ENCODE data around the gene SLC2A3.
"Not testable (repeated sequence)": the region's sequence is repeated elsewhere in the genome, so short reads cannot be mapped to it uniquely, and the experiment has no call there.

SLC2A3 gene

DNA sequence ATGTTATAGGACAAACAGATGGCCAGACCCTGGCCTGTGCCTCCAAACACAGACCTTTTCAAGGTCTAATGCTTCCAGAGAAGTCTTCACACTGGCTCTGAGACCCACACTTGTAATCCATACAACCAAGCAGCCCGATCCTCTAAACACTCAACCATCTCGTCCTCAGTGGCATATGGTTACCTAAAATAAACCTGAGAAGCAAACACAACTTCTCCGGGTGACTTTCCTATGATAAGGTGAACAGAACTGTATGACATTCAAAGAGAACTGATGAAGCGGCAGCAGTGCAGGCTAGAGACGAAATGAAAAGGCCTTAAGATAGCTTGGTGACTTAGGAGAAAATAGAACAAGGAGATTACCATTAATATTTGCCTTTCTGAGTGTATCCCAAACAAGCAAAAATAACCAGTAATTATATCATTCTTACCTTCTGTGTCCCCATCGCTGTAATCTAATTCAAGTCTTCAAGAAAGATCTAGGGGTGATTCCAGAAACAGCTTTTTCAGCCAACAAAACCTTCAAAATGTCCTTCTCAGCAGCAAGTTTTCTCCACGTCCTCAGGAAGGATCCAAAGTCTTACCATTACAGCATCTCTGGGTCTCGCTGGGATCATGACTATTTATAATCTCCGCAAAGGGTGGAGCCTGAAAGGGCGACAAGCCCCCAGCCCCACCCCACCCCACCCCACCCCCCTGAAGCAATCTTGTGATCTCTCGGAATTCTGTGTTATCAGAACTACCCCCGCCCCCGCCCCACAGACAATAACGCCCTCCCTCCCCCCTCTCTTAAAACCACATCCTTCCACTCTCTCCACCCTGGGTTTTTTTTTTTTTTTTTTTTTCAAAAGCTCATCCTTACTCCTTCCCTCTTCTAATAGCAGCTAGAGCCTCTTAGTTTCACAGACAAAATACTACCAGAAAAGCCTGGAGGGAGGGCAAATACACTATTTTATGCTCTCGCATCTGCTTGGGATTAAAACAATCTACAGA is at the start of gene SLC2A3:
Gene SLC2A3 (minus strand): TSS at position 598 of the 992 bp plus-strand sequence. CDS start 153 bp downstream, at position 445.
- H3K27ac Mint-ChIP-seq: no peak within 1 kb of the TSS
- peak; percentile 72 for ATAC-seq
- H3K4me1 Mint-ChIP-seq: peaks cover 20% of the 10 kb centered on the region

DNA sequence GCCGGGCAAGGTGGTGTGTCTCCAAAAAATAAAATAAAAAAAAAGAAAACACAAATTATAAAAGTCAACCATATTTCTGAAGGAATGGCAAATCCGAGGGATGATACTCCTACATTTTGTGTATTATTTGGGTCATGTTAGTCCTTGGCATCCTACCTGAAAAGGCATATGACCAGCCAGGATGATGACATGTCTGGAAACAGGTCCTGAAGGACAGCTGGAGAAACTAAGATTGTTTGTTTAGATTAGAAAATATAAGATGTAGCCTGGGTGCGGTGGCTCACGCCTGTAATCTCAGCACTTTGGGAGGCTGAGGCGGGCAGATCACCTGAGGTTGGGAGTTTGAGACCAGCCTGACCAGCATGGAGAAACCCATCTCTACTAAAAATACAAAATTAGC is 48.9 kb upstream of the SLC2A3 start:
- no peak for DNase-seq
- Mint-ChIP-seq H3K9me3 (no peaks in the 10 kb centered on the region), H3K27ac (no peak overlapping the region), H3K4me3 (no peak overlapping the region), H3K4me1 (peaks cover 14% of the 10 kb centered on the region), H3K27me3 (no peaks in the 10 kb centered on the region)
- no peak for ATAC-seq

More for the DNA sequence above, at the start of gene SLC2A3:
- Mint-ChIP-seq H3K9me3 (no peaks in the 10 kb centered on the region), H3K27me3 (no peaks in the 10 kb centered on the region), H3K4me3 (no peak within 1 kb of the TSS)
- peak; percentile 80 to 88 for DNase-seq

GRCh38 chr12:7983460-7983859 is 47.5 kb upstream of the SLC2A3 start:
- not testable (repeated sequence) for H3K27ac Mint-ChIP-seq, DNase-seq, H3K9me3 Mint-ChIP-seq, H3K27me3 Mint-ChIP-seq, ATAC-seq, H3K4me1 Mint-ChIP-seq, H3K4me3 Mint-ChIP-seq

- not testable (repeated sequence) for H3K27me3 Mint-ChIP-seq, DNase-seq, ATAC-seq, H3K9me3 Mint-ChIP-seq, H3K27ac Mint-ChIP-seq, H3K4me1 Mint-ChIP-seq, H3K4me3 Mint-ChIP-seq
These were observed 47.0 kb upstream of the SLC2A3 start for GRCh38 chr12:7983019-7983418.

GRCh38 chr12:7982332-7982735 is 46.3 kb upstream of the SLC2A3 start:
- not testable (repeated sequence) for H3K27ac Mint-ChIP-seq, H3K4me1 Mint-ChIP-seq, H3K27me3 Mint-ChIP-seq, ATAC-seq, H3K4me3 Mint-ChIP-seq, DNase-seq, H3K9me3 Mint-ChIP-seq

DNA sequence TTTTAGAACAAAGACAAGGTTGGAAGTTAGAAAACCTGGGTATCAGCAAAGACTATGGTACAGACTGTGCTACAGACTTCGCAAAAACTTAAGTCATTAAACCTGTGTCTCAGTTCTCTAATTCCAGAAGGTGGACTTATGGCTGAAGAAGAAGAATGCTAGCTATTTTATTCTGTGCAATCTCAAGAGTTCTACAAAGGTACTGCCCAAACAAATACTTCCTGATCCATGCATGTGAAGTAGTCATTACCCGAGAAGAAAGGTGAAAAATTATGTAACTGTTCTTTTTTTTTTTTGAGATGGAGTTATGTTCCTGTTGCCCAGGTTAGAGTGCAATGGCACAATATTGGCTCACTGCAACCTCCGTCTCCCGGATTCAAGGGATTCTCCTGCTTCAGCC is 45.5 kb upstream of the SLC2A3 start:
- Mint-ChIP-seq H3K4me3 (no peak overlapping the region), H3K9me3 (no peaks in the 10 kb centered on the region), H3K27ac (no peak overlapping the region), H3K4me1 (no peaks in the 10 kb centered on the region), H3K27me3 (no peaks in the 10 kb centered on the region)
- DNase-seq: no peak
- ATAC-seq: no peak

DNA sequence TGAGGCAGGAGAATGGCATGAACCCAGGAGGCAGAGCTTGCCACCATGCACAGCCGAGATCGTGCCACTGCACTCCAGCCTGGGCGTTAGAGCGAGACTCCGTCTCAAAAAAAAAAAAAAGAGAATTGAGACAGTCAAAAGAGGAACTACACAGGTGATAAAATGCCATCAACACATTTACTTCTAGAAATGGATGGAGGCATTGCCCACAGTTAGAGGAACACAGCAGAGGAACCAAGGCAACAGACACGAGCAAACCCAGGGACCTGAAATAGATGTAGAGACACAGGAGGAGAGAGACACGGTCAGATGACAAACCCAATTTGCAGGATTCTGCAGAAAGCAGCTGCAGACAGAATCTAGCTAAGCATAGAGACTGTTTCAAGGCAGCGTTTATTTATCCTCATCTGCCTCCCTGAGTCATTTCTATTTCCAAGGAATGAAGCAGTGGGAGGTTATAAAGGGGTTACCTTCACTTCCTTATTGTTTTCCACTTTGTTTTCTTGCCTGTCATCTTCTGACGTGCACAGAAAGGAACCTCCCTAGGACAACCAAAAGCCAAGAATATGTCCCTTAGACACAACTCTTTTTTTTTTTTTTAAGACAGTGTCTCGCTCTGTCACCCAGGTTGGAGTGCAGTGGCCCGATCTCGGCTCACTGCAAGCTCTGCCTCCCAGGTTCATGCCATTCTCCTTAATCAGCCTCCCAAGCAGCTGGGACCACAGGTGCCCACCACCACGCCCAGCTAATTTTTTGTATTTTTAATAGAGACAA is 41.6 kb upstream of the SLC2A3 start:
- not testable (repeated sequence) for ATAC-seq, H3K27me3 Mint-ChIP-seq, H3K27ac Mint-ChIP-seq, DNase-seq, H3K4me3 Mint-ChIP-seq, H3K9me3 Mint-ChIP-seq
- H3K4me1 Mint-ChIP-seq: peaks cover 12% of the 10 kb centered on the region

DNA sequence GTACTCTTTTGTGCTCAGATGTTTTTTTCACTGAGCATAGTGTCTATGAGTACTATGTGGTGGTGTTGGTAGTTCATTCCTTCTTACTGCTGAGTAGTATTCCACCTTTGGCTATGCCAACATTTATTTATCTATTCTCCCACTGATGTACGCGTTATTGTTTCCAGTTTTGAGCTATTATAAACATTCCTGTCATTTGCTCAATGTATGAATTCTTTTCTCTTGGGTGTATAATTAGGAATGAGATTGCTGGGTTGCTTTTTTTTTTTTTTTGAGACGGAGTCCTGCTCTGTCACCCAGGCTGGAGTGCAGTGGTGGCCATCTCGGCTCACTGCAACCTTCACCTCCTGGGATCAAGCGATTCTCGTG is 37.5 kb upstream of the SLC2A3 start:
- H3K9me3 Mint-ChIP-seq: no peaks in the 10 kb centered on the region
- peak overlapping the region; percentile 65 to 84 for H3K4me3 Mint-ChIP-seq
- peak overlapping the region in 1 of 2 donors; percentile 76 for H3K27ac Mint-ChIP-seq
- H3K27me3 Mint-ChIP-seq: no peaks in the 10 kb centered on the region
- ATAC-seq (no peak), DNase-seq (no peak)
- peaks cover 28% of the 10 kb centered on the region for H3K4me1 Mint-ChIP-seq

GRCh38 chr12:7972734-7973456 is 36.9 kb upstream of the SLC2A3 start:
- Mint-ChIP-seq H3K27ac (peak overlapping the region; percentile 87 to 96), H3K4me3 (peak overlapping the region; percentile 65 to 84), H3K4me1 (peaks cover 33% of the 10 kb centered on the region), H3K9me3 (no peaks in the 10 kb centered on the region), H3K27me3 (no peaks in the 10 kb centered on the region)
- DNase-seq: no peak
- no peak for ATAC-seq

DNA sequence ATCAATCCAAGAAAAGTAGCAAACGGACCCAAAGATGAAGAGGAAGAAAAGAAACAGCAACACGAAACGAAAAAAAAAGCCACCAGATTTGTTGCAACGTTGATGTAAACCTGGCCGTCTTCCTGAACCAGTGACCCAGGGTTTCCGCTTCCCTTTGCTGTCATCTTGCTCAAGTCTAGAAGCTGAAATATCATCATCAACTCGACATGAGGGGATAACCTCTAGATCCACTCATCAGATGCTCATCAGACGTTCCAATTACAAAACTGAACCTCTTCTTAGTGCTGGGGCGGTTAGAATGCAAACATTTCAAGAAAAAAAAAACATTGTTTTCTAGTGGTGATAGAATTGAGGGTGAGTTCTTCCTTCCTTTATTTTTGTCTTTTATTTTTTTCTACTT is 36.3 kb upstream of the SLC2A3 start:
- H3K4me3 Mint-ChIP-seq: peak overlapping the region; percentile 65 to 84
- H3K9me3 Mint-ChIP-seq: not testable (repeated sequence)

DNA sequence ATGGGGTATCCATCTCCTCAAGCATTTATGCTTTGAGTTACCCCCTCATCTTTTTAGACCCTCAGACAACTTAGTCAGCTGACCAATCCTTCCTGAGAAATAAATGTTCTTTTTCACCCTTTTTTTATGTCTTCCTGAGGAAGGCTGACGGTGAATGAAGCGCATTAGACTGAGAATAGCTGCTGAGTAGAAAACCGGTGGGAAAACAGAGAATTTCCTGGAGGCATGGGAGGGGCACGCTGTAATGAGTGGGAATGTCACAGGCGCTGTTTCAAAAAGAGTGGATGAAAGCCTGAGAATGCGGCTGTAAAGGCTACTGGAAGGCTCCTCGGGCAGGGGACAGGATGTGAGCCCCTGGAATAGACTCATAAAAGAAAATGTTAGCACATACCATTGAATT is 35.8 kb upstream of the SLC2A3 start:
- peaks cover 40% of the 10 kb centered on the region for H3K4me1 Mint-ChIP-seq
- peak overlapping the region; percentile 90 to 99 for H3K27ac Mint-ChIP-seq
- peak overlapping the region; percentile 72 to 89 for H3K4me3 Mint-ChIP-seq
- not testable (repeated sequence) for DNase-seq, H3K27me3 Mint-ChIP-seq, ATAC-seq, H3K9me3 Mint-ChIP-seq

More for the DNA sequence above, 36.3 kb upstream of the SLC2A3 start:
- DNase-seq, H3K27me3 Mint-ChIP-seq, ATAC-seq: not testable (repeated sequence)
- Mint-ChIP-seq H3K27ac (peak overlapping the region; percentile 87 to 96), H3K4me1 (peaks cover 35% of the 10 kb centered on the region)

DNA sequence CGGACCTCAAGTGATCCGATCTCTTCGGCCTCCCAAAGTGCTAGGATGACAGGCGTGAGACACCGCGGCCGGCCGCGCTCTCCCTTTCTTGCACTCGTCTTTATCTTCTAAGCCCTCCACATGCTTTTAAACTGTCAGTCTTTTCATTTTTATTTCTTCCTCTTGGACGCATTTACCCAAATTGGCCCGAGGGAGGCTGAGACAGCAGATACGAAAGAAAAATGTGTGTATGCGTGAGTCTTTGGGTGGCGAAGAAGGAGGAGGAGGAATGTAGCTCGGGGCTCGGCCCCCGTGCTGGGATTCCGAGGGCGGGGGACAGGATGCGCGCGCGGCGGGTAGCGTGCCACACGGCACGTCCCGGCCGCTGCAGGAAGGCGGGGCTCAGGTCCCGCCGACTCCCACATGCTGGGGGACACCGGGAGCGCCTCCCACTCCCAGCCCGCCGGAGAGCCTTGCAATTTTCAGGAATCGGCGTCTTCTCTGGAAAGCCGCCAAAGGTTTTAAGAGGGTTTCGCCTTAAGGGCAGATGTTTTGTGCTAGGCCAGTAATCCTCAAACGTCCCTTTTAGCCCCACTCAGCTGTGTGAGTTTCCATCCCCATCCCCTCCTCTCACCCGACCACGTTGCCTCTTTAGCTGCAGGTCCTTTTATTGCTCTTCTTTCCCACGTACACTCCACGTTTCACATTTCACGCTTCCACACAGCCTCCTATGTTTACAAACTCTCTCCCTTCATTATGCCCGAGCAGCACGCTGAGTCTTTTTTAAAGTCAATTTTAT is 34.7 kb upstream of the SLC2A3 start:
- DNase-seq (peak; percentile 85 to 90), ATAC-seq (peak; percentile 94)
- Mint-ChIP-seq H3K4me1 (peaks cover 44% of the 10 kb centered on the region), H3K27ac (peak overlapping the region; percentile 97 to 99), H3K27me3 (no peaks in the 10 kb centered on the region), H3K4me3 (peak overlapping the region; percentile 72 to 89), H3K9me3 (no peaks in the 10 kb centered on the region)

DNA sequence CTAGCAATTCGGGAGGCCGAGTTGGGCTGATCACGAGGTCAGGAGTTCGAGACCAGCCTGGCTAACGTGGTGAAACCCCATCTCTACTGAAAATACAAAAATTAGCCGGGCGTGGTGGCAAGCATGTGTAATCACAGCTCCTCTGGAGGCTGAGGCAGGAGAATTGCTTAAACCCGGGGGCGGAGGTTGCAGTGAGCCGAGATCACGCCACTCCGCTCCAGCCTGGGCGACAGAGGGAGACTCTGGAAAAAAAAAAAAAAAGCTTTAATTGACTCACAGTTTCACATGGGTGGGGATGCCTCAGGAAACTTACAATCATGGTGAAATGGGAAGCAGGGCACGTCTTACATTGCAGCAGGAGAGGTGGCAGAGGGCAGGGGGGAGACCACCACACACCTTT is 30.6 kb upstream of the SLC2A3 start:
- DNase-seq (no peak), ATAC-seq (no peak)
- H3K4me3 Mint-ChIP-seq: peak overlapping the region in 1 of 2 donors; percentile 28
- peaks cover 47% of the 10 kb centered on the region for H3K4me1 Mint-ChIP-seq
- H3K27ac Mint-ChIP-seq: no peak overlapping the region
- no peaks in the 10 kb centered on the region for H3K27me3 Mint-ChIP-seq
- no peaks in the 10 kb centered on the region for H3K9me3 Mint-ChIP-seq

DNA sequence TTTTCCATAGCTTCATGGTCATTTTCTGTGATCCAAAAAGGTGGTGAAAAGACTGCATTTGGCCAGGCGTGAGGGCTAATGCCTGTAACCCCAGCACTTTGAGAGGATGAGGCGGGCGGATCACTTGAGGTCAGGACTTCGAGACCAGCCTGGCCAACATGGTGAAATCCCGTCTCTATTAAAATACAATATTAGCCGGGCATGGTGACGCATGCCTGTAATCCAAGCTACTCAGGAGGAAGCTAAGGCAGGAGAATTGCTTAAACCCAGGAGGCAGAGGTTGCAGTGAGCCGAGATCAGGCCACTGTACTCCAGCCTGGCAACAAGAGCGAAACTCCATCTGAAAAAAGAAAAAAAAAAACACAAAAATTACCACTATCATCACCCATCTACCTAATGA is 28.7 kb upstream of the SLC2A3 start:
- not testable (repeated sequence) for DNase-seq, H3K9me3 Mint-ChIP-seq, H3K4me3 Mint-ChIP-seq, H3K27me3 Mint-ChIP-seq, ATAC-seq
- peaks cover 46% of the 10 kb centered on the region for H3K4me1 Mint-ChIP-seq
- peak overlapping the region in 1 of 2 donors; percentile 57 for H3K27ac Mint-ChIP-seq

All from stimulated activated naive CD8-positive, alpha-beta T cell treated with anti-CD3 and anti-CD28 coated beads, Interleukin-15, amount 100 ng/mL, for 72 hours (primary cell).